ENCODE data around the gene TNNC2.

GRCh38 chr20:45810191-45810970 is 16.7 kb downstream of the TNNC2 start:
- TF ChIP-seq CTCF (IDR thresholded peaks at IDR 0.05) (no peak), POLR2A (IDR thresholded peaks at IDR 0.05) (no peak)

Measured in adrenal gland (tissue), 5 donors.